PC-3 (cell line): ENCODE data around the gene SLC43A1. TPM values are rescaled to one million over a fixed set of nuclear protein-coding genes. Genes with fewer than 3 reads are reported as not detected.
"Not testable (repeated sequence)": the region's sequence is repeated elsewhere in the genome, so short reads cannot be mapped to it uniquely, and the experiment has no call there.

ENCODE experiments used
- ATAC-seq: fragments of 200-7000 bp; cut with Tn5 transposase; 2 replicates; pipeline ENCODE4 v1.9.1; 2020; ENCODE audit warnings: mild to moderate bottlenecking, moderate library complexity
- BruUV-seq: library from RNA; stranded (reverse); fragments of 400-500 nt; replicated peaks from 2 replicates; lab custom pipeline; 2021; lab: Mats Ljungman, UMichigan
- CTCF ChIA-PET: fragments of 300-600 bp; sonication (Branson Sonifier 250); formaldehyde crosslinking; loops from one replicate; lab custom pipeline; 2022; ENCODE audit warnings: antibody characterized with exemption; lab: Charles Lee
- POLR2A ChIA-PET: fragments of 300-600 bp; sonication (Branson Sonifier 250); formaldehyde crosslinking; loops from one replicate; lab custom pipeline; 2022; ENCODE audit warnings: antibody characterized with exemption; ENCODE audit not compliant: unreplicated experiment; lab: Charles Lee
- DNase-seq: peaks from one replicate; pipeline ENCODE4 v3.0.0-alpha.2; 2015
- H2AFZ ChIP-seq: fragments of 300-600 bp; sonication (generic); 2 replicates; pipeline ENCODE4 v1.6.0; 2016; ENCODE audit warnings: antibody characterized with exemption, low read length
- H3F3A ChIP-seq: fragments of 300-600 bp; sonication (generic); one replicate; pipeline ENCODE4 v1.6.0; 2017; ENCODE audit warnings: antibody characterized with exemption, low read length, control low read depth, mild to moderate bottlenecking; ENCODE audit not compliant: unreplicated experiment
- H3K27ac ChIP-seq: fragments of 300-600 bp; sonication (generic); 2 replicates; pipeline ENCODE4 v1.5.1; 2016; ENCODE audit warnings: mild to moderate bottlenecking, low read length
- H3K27me3 ChIP-seq: fragments of 300-600 bp; sonication (generic); 2 replicates; pipeline ENCODE4 v1.6.1; 2016; ENCODE audit warnings: low read length, mixed read lengths
- H3K36me3 ChIP-seq: fragments of 300-600 bp; sonication (generic); 2 replicates; pipeline ENCODE4 v1.6.1; 2016; ENCODE audit warnings: low read depth, mixed run types, low read length, mixed read lengths
- H3K4me1 ChIP-seq: fragments of 300-600 bp; sonication (generic); 2 replicates; pipeline ENCODE4 v1.5.1; 2016; ENCODE audit warnings: low read length; ENCODE audit not compliant: insufficient read depth
- H3K4me2 ChIP-seq: fragments of 300-600 bp; sonication (generic); 2 replicates; pipeline ENCODE4 v1.6.0; 2016; ENCODE audit warnings: low read length
- H3K4me3 ChIP-seq: fragments of 300-600 bp; sonication (generic); 2 replicates; pipeline ENCODE4 v1.5.1; 2016; ENCODE audit warnings: mild to moderate bottlenecking, low read length, mixed read lengths
- H3K79me2 ChIP-seq: fragments of 300-600 bp; sonication (generic); 2 replicates; pipeline ENCODE4 v1.6.1; 2017; ENCODE audit warnings: low read length, mixed read lengths
- H3K9ac ChIP-seq: fragments of 300-600 bp; sonication (generic); 2 replicates; pipeline ENCODE4 v1.6.0; 2016; ENCODE audit warnings: mild to moderate bottlenecking, low read length
- H3K9me2 ChIP-seq: fragments of 300-600 bp; sonication (generic); replicated peaks from 2 replicates; pipeline ENCODE4 v1.6.1; 2016; ENCODE audit warnings: mixed run types, low read length, mixed read lengths
- H3K9me3 ChIP-seq: fragments of 300-600 bp; sonication (generic); 2 replicates; pipeline ENCODE4 v1.6.1; 2016; ENCODE audit warnings: low read length, mixed read lengths
- H4K20me1 ChIP-seq: fragments of 300-600 bp; sonication (generic); 2 replicates; pipeline ENCODE4 v1.6.1; 2016; ENCODE audit warnings: low read length, mixed read lengths
- EZH2 ChIP-seq: fragments of 300-600 bp; sonication (generic); IDR thresholded peaks from one replicate; pipeline ENCODE4 v1.6.1; 2017; ENCODE audit warnings: antibody characterized with exemption, mild to moderate bottlenecking, low read length; ENCODE audit not compliant: unreplicated experiment
- EZH2phosphoT487 ChIP-seq: fragments of 300-600 bp; sonication (generic); IDR thresholded peaks from 2 replicates; pipeline ENCODE4 v1.6.1; 2018; ENCODE audit warnings: mild to moderate bottlenecking, antibody characterized with exemption, low read length, borderline replicate concordance
- intact Hi-C: fragments of 100-400 bp; cut with micrococcal nuclease; formaldehyde crosslinking; loops from 2 replicates; pipeline ENCODE4 v1.9.0; 2023
- total RNA-seq: library from RNA; depleted of rRNA; stranded (reverse); fragments of >200 nt; gene quantifications from 2 replicates; pipeline ENCODE4 v1.2.3, GENCODE V29; 2014
- TF ChIP-seq, protein P1 (sequence below): fragments of 300-600 bp; sonication (generic); conservative IDR thresholded peaks from 2 replicates; pipeline ENCODE4 v1.5.1; 2017; ENCODE audit warnings: antibody characterized with exemption, low read depth, mild to moderate bottlenecking, low read length

SLC43A1 gene
- total RNA-seq, 1 experiment from 2014 or later: 12.4 TPM

DNA sequence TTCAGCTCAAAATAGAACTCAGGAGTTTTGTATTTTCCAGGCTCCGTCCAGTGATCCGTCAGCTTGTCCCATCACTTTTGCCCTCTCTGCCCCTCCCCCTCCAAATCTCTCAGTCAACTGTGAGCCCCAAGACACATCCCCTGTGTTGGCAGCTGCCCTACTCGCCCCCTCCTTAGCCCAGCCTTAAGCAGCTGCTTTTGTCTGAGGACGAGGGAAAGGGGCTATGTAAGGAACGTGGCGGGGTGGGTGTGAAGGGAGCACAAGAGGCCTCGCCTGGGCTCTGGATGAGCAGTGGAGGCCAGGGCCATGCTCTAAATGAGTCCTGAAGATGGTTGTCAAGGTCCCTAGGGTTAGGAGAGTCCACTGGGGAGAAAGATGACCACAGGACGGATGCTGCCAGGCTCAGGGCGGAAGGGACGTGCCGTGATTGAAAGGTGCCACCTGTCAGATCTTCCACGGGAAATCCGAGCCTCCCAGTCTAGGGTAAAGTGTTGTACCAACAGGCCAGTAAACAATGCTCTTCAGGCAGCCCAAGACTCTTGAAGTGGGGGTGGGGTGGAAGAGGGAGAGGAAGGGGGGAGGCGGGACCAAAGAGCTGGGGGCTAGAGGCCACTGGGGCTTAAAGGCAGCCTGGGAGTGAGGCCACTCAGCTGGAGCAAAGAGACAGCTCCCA is 21.6 kb upstream of the SLC43A1 start, which contains the start of gene SMTNL1:
Gene SMTNL1, plus strand, starts transcription at position 649 of the 673 bp plus-strand sequence. CDS start 5,048 bp downstream, outside the sequence.
- DNase-seq (no peak), ATAC-seq (no peak)
- H3K36me3 ChIP-seq: no peaks in the 10 kb centered on the region
- no TSS peak for BruUV-seq
- no peaks in the 10 kb centered on the region for H3K79me2 ChIP-seq
- no peaks in the 10 kb centered on the region for H3K9me3 ChIP-seq
- ChIA-PET CTCF (interaction anchor here (0.6 kb wide), 1 partner anchor 8 kb away, joined by 3 read pairs; no protein-coding TSS in a partner anchor), POLR2A (no interaction called here)
- H3K4me2 ChIP-seq: no peak within 1 kb of the TSS
- no peaks in the 10 kb centered on the region for H3K9me2 ChIP-seq
- no peak within 1 kb of the TSS for H3K4me3 ChIP-seq
- H3K27ac ChIP-seq: no peak within 1 kb of the TSS
- no peaks in the 10 kb centered on the region for H3F3A ChIP-seq
- H2AFZ ChIP-seq: no peak within 1 kb of the TSS
- no peaks in the 10 kb centered on the region for H3K4me1 ChIP-seq
- intact Hi-C loops: no loop called here
- H4K20me1 ChIP-seq: no peaks in the 10 kb centered on the region
- no peaks in the 10 kb centered on the region for H3K27me3 ChIP-seq
- no peak within 1 kb of the TSS for H3K9ac ChIP-seq
- TF ChIP-seq EZH2phosphoT487: no peak
- TF ChIP-seq EZH2: no peak
- TF ChIP-seq, protein P1, sequence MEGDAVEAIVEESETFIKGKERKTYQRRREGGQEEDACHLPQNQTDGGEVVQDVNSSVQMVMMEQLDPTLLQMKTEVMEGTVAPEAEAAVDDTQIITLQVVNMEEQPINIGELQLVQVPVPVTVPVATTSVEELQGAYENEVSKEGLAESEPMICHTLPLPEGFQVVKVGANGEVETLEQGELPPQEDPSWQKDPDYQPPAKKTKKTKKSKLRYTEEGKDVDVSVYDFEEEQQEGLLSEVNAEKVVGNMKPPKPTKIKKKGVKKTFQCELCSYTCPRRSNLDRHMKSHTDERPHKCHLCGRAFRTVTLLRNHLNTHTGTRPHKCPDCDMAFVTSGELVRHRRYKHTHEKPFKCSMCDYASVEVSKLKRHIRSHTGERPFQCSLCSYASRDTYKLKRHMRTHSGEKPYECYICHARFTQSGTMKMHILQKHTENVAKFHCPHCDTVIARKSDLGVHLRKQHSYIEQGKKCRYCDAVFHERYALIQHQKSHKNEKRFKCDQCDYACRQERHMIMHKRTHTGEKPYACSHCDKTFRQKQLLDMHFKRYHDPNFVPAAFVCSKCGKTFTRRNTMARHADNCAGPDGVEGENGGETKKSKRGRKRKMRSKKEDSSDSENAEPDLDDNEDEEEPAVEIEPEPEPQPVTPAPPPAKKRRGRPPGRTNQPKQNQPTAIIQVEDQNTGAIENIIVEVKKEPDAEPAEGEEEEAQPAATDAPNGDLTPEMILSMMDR: no peak

DNA sequence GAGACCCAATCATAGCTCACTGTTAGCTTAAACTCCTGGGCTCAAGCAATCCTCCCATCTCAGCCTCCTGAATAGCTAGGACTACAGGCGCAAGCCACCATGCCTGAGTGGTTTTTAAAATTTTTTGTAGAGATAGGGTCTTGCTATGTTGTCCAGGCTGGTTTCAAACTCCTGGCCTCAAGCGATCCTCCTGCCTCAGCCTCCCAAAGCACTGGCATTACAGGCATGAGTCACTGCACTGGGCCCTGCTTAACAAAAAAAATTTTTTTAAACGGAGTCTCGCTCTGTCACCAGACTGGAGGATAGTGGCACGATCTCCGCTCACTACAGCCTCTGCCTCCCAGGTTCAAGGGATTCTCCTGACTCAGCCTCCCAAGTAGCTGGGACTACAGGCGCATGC is 18.9 kb upstream of the SLC43A1 start:
- H3K27me3 ChIP-seq, CTCF ChIA-PET: not testable (repeated sequence)

DNA sequence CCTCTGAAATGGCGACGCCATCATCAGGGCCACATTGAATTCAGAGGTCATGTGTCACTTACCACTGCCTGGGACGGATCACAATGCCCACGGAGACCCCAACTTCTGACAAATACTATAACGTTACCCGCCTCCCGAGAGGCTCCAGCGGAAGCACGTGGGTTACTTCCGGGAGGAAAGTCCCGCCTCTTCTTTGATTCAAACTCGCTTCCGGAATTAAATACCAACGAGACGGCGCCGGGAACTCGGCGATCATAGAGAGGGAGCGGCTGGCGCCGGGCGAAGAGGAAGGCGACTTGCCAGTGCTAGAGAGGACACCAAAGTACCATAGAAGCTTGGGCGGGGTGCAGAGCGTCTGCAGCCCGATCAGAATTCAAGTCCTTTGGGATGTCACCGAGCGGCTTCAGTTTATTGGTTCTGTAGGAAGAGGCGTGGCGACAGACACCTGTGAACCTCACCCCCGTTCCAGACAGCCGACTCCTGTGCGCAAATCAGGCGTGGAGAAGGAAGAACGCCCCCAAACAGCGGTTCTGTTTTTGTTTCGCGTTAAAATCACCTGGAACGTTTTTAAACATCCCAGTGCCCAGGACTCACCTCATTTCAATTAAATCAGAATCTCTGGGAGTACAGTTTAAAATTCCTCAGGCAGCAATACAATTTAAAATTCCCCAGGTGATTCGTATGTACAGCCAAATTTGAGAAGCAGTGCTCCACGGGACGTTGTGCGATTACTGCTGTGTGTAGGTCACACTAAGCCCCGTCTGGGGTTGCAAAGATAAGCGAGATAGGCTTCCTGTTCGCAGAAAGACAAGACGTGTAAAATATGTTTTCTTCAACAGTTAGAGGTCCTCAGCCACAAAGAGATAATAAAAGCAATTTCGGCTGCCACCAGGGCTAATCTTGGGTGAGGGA is 15.3 kb upstream of the SLC43A1 start, which contains the start of gene TIMM10:
Gene TIMM10, minus strand, starts transcription at position 159 of the 912 bp plus-strand sequence. CDS start 565 bp downstream, outside the sequence.
- H3K4me1 ChIP-seq: peaks cover 11% of the 10 kb centered on the region; the same call in 1 of the 2 replicates
- intact Hi-C loops: loop anchor here (1.0 kb wide), 4 partner anchors 37 to 181 kb away; partner anchors contain the start of genes MED19 and TMX2
- H3K36me3 ChIP-seq: peaks cover 4% of the 10 kb centered on the region; the same call in 1 of the 2 replicates
- TF ChIP-seq, protein P1: no peak
- TF ChIP-seq EZH2: no peak
- TF ChIP-seq EZH2phosphoT487: no peak
- DNase-seq: peak; percentile 100
- H3K79me2 ChIP-seq: peaks cover 25% of the 10 kb centered on the region
- BruUV-seq: TSS peak; percentile 86
- peak within 1 kb of the TSS; percentile 96 for H3K4me2 ChIP-seq
- no peaks in the 10 kb centered on the region for H4K20me1 ChIP-seq
- no peaks in the 10 kb centered on the region for H3K9me3 ChIP-seq
- H3K9ac ChIP-seq: peak within 1 kb of the TSS; percentile 90
- POLR2A ChIA-PET: interaction anchor here (0.6 kb wide), 1 partner anchor 210 kb away, joined by 4 read pairs; no protein-coding TSS in a partner anchor
- no peaks in the 10 kb centered on the region for H3K9me2 ChIP-seq
- CTCF ChIA-PET: interaction anchor here (1.1 to 1.3 kb wide), 2 partner anchors 114 to 185 kb away, joined by 4 to 5 read pairs; no protein-coding TSS in a partner anchor
- peak within 1 kb of the TSS; percentile 94 for H2AFZ ChIP-seq
- peak within 1 kb of the TSS; percentile 83 for H3K4me3 ChIP-seq
- H3K27me3 ChIP-seq: no peaks in the 10 kb centered on the region
- ATAC-seq: peak; percentile 95
- peak within 1 kb of the TSS; percentile 14; the same call in 1 of the 2 replicates for H3K27ac ChIP-seq
- no peaks in the 10 kb centered on the region for H3F3A ChIP-seq

More for the DNA sequence above, 18.9 kb upstream of the SLC43A1 start:
- H3K4me2 ChIP-seq, H3K36me3 ChIP-seq, H3K9ac ChIP-seq, POLR2A ChIA-PET, BruUV-seq, H3K4me3 ChIP-seq, H3F3A ChIP-seq, H3K4me1 ChIP-seq, ATAC-seq, DNase-seq, H3K27ac ChIP-seq, H4K20me1 ChIP-seq, intact Hi-C loops, H2AFZ ChIP-seq, H3K9me3 ChIP-seq, H3K9me2 ChIP-seq: not testable (repeated sequence)
- H3K79me2 ChIP-seq: peaks cover 11% of the 10 kb centered on the region
